ENCODE results near the gene PCSK4.

PCSK4 gene

DNA sequence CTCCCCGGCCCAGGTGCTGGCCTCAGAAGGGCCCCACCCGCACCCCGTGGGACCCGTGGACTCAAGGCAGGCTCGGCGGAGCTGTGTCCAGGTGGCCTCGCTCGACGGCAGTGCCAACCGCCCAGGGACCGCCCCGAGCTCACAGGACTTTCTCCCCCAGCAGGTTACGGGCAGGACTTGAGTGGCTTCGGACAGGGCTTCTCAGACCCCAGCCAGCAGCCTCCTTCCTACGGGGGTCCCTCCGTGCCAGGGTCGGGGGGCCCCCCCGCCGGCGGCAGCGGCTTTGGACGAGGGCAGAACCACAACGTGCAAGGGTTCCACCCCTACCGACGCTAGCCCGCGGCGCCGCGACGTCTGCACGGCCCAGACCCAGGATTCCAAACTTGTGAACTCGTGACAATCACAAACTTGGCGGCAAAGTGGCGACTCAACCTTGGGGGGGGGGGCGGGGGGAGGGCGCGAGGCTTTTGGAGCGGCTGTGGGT, 55.5 kb downstream of the PCSK4 start:
- no CpG with 5 or more reads among the region's 39 CpGs for WGBS (ENCODE audit: insufficient coverage, insufficient read length)
- Histone ChIP-seq H3K9me3 (ENCODE audit: control insufficient read depth, insufficient read depth, low read length) (no peaks in the 10 kb centered on the region), H3K4me3 (ENCODE audit: low read length) (no peak overlapping the region; the same call in 1 of the 2 replicates), H3K27ac (ENCODE audit: low read length) (no peak overlapping the region), H3K36me3 (ENCODE audit: control insufficient read depth, insufficient read depth, low read length) (peaks cover 46% of the 10 kb centered on the region), H3K4me1 (ENCODE audit: control insufficient read depth, insufficient read depth, low read length) (peaks cover 2% of the 10 kb centered on the region), H3K27me3 (ENCODE audit: control insufficient read depth, insufficient read depth, low read length) (no peaks in the 10 kb centered on the region)
- DNase-seq (ENCODE audit: low read depth, low spot score) = no peak

GRCh38 chr19:1434040-1434366, 56.1 kb downstream of the PCSK4 start:
- no peaks in the 10 kb centered on the region for H3K4me1 ChIP-seq (ENCODE audit: control insufficient read depth, insufficient read depth, low read length)
- DNase-seq (ENCODE audit: low read depth, low spot score) = no peak
- H3K4me3 ChIP-seq (ENCODE audit: low read length) = no peak overlapping the region
- H3K36me3 ChIP-seq (ENCODE audit: control insufficient read depth, insufficient read depth, low read length) = peaks cover 48% of the 10 kb centered on the region
- H3K27me3 ChIP-seq (ENCODE audit: control insufficient read depth, insufficient read depth, low read length) = no peaks in the 10 kb centered on the region
- WGBS (ENCODE audit: insufficient coverage, insufficient read length) = no CpG with 5 or more reads among the region's 17 CpGs
- H3K9me3 ChIP-seq (ENCODE audit: control insufficient read depth, insufficient read depth, low read length) = no peaks in the 10 kb centered on the region
- H3K27ac ChIP-seq (ENCODE audit: low read length) = no peak overlapping the region

GRCh38 chr19:1433119-1434039, 56.8 kb downstream of the PCSK4 start:
- peaks cover 53% of the 10 kb centered on the region for H3K36me3 ChIP-seq (ENCODE audit: control insufficient read depth, insufficient read depth, low read length)
- no CpG with 5 or more reads among the region's 47 CpGs for WGBS (ENCODE audit: insufficient coverage, insufficient read length)
- no peak overlapping the region for H3K27ac ChIP-seq (ENCODE audit: low read length)
- H3K9me3 ChIP-seq (ENCODE audit: control insufficient read depth, insufficient read depth, low read length) = no peaks in the 10 kb centered on the region
- no peak for DNase-seq (ENCODE audit: low read depth, low spot score)
- H3K4me1 ChIP-seq (ENCODE audit: control insufficient read depth, insufficient read depth, low read length) = no peaks in the 10 kb centered on the region
- no peaks in the 10 kb centered on the region for H3K27me3 ChIP-seq (ENCODE audit: control insufficient read depth, insufficient read depth, low read length)
- H3K4me3 ChIP-seq (ENCODE audit: low read length) = no peak overlapping the region

DNA sequence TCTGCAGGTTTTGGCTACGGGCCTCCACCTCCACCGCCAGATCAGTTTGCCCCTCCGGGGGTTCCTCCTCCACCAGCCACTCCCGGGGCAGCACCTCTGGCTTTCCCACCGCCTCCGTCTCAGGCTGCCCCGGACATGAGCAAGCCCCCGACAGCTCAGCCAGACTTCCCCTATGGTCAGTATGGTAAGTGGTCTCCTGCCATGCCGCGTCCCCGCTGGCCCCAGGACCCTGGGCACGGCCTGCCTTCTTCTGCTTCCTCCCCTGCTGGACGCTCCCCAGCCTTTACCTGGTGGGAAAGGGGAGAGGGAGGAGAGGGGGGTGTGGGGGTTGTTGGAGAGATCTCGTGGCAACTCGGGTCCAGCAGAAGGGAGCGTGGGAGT, 57.7 kb downstream of the PCSK4 start:
- H3K4me1 ChIP-seq (ENCODE audit: control insufficient read depth, insufficient read depth, low read length) = no peaks in the 10 kb centered on the region
- peaks cover 53% of the 10 kb centered on the region for H3K36me3 ChIP-seq (ENCODE audit: control insufficient read depth, insufficient read depth, low read length)
- H3K27ac ChIP-seq (ENCODE audit: low read length) = no peak overlapping the region
- no CpG with 5 or more reads among the region's 16 CpGs for WGBS (ENCODE audit: insufficient coverage, insufficient read length)
- DNase-seq (ENCODE audit: low read depth, low spot score) = no peak
- H3K9me3 ChIP-seq (ENCODE audit: control insufficient read depth, insufficient read depth, low read length) = no peaks in the 10 kb centered on the region
- H3K27me3 ChIP-seq (ENCODE audit: control insufficient read depth, insufficient read depth, low read length) = no peaks in the 10 kb centered on the region
- H3K4me3 ChIP-seq (ENCODE audit: low read length) = no peak overlapping the region

- H3K27me3 ChIP-seq (ENCODE audit: control insufficient read depth, insufficient read depth, low read length) = no peaks in the 10 kb centered on the region
- no peak for DNase-seq (ENCODE audit: low read depth, low spot score)
- WGBS (ENCODE audit: insufficient coverage, insufficient read length) = no CpG with 5 or more reads among the region's 24 CpGs
- H3K4me3 ChIP-seq (ENCODE audit: low read length) = no peak overlapping the region
- H3K9me3 ChIP-seq (ENCODE audit: control insufficient read depth, insufficient read depth, low read length) = no peaks in the 10 kb centered on the region
- H3K27ac ChIP-seq (ENCODE audit: low read length) = no peak overlapping the region
- H3K36me3 ChIP-seq (ENCODE audit: control insufficient read depth, insufficient read depth, low read length) = peaks cover 56% of the 10 kb centered on the region
- H3K4me1 ChIP-seq (ENCODE audit: control insufficient read depth, insufficient read depth, low read length) = no peaks in the 10 kb centered on the region
Observed at GRCh38 chr19:1431759-1432506, 58.2 kb downstream of the PCSK4 start.
